Measurements from ENCODE around the gene ZNF334.

The ZNF334 gene

DNA sequence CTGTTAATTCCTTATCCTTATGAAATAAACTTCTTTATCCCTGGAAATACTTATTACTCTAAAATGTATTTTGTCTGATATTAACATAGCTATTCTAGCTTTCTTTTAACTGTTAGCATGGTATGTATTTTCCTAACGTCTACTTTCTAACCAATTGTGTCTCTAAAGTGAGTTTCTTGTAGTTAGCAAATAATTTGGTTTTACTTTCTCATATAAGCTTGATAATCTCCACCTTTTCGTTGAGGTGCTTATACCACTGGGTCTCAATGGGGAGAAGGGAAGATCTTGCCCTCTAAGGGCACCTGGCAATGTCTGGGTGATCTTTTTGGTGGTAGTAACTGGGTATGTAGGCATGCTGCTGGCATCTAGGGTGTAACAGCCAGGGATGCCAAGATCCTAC lies 25.7 kb downstream of the ZNF334 start:
- DNase-seq (ENCODE audit: low read depth in 2 of 2), result no peak

GRCh38 chr20:46485431-46485830 lies 27.9 kb downstream of the ZNF334 start:
- DNase-seq (ENCODE audit: low read depth in 2 of 2), result no peak

- DNase-seq (ENCODE audit: low read depth in 2 of 2), result no peak
Observed at GRCh38 chr20:46484954-46485353, 28.4 kb downstream of the ZNF334 start.

DNA sequence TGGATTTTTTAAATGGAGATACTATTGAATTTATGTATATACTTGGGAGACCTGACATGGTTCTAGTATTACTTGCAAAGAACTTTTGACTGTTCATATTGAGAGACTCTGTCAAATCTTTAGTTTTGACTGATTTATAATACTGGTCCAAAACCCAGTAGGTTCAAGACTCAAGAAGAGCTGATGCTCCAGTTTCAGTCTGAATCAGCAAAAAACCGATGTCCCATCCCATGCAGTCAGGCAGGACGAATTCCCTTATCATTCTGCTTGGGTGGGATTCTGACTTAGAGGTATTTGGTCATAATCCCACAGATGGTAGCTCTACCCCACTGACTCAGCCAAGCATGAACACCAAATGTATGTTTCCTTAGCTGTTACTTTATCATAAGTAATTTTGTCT lies 29.5 kb downstream of the ZNF334 start:
- DNase-seq (ENCODE audit: low read depth in 2 of 2), result no peak

GRCh38 chr20:46482864-46483263 lies 30.5 kb downstream of the ZNF334 start:
- DNase-seq (ENCODE audit: low read depth in 2 of 2), result no peak

DNA sequence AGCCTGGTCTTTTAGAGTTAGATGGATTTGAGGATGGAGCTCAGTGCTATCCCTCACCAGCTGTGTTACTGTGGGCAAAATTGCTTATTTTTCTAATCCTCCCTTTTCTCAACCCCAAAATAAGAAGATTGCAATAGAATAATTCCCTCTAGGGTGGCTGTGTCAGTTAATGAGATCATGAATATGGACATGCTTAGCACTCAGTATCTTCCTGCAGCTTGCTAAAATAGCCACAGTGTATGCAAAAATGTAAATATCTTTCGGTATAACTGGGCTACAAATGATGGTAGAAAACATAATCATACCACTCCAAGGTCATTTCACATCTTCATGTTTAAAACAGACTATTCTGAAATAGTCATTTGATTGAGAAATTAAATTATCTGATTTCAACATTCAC lies 35.7 kb downstream of the ZNF334 start:
- DNase-seq (ENCODE audit: low read depth in 2 of 2), result no peak

DNA sequence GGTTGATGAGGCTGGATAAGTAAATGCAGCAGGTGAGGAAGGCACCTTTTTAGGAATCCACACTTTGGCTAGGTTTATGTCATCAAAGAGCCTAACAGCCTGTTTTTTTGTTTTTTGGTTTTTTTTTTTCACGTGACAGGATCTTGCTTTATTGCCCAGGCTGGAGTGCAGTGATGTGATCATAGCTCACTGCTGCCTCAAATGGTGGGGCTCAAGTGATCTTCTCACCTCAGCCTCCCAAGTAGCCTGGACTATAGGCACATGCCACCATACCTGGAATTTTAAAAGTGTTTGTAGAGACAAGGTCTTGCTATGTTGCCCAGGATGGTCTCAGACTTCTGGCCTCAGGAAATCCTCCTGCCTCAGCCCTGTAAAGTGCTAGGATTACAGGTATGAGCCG lies 36.1 kb downstream of the ZNF334 start:
- DNase-seq (ENCODE audit: low read depth in 2 of 2), result no peak

DNA sequence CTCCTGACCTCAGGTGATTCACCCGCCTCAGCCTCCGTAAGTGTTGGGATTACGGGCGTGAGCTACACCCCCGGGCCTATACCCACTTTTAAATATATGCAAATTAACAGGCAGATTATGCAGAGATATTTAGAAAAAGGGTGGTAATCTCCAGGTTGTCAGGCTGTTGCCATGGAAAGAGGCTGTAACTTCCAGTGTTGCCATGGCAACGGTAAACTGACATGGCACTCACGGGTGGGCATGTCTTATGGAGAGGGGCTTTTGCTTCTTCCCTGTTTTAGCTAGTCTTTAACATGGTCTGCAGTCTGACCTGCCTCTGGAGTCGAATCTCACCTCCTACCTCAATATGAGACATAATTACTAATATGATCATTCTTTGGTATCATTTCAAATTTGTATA lies 44.9 kb downstream of the ZNF334 start:
- DNase-seq (ENCODE audit: low read depth in 2 of 2), result no peak

DNA sequence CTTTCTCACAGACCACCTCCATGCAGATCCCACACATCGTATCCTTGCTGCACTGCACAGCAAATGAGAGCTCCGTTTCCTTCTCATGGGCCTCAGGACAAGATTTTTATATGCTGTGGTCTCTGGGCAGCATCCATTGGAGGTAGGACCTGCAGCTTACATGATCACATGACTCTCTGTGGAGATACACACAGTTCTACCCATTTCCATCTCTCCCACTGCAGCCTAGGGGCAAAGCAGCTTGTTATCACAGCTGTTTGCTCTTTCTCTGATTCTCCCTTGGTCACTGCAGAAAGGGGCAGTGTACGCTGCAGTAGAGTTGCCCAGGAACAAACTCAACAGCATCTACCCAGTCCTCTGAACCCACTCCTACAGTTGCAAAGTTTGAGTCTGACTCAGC lies 48.9 kb downstream of the ZNF334 start:
- DNase-seq (ENCODE audit: low read depth in 2 of 2), result no peak

DNA sequence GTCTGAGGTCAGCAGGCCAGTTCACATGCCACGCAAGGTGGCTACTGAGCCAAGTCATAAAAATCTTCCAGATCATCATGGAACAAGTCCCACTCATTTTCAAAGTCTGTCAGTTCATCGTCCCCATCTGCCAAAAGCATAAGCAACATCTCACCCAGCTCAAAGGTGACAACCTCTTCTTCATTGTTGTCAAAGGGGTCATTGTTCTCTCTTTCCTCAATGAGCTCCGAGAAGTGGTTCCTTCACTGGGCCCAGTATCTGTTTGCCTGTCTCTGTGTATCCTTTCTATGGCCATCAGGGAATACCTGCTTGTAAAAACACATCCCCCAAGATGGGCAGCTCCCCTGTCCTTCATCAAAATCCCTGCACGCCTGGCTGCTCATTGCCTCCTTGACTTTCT lies 49.5 kb downstream of the ZNF334 start:
- DNase-seq (ENCODE audit: low read depth in 2 of 2), result no peak

- no peak for DNase-seq (ENCODE audit: low read depth in 2 of 2)
Observed at GRCh38 chr20:46461808-46462207, 51.6 kb downstream of the ZNF334 start.

DNA sequence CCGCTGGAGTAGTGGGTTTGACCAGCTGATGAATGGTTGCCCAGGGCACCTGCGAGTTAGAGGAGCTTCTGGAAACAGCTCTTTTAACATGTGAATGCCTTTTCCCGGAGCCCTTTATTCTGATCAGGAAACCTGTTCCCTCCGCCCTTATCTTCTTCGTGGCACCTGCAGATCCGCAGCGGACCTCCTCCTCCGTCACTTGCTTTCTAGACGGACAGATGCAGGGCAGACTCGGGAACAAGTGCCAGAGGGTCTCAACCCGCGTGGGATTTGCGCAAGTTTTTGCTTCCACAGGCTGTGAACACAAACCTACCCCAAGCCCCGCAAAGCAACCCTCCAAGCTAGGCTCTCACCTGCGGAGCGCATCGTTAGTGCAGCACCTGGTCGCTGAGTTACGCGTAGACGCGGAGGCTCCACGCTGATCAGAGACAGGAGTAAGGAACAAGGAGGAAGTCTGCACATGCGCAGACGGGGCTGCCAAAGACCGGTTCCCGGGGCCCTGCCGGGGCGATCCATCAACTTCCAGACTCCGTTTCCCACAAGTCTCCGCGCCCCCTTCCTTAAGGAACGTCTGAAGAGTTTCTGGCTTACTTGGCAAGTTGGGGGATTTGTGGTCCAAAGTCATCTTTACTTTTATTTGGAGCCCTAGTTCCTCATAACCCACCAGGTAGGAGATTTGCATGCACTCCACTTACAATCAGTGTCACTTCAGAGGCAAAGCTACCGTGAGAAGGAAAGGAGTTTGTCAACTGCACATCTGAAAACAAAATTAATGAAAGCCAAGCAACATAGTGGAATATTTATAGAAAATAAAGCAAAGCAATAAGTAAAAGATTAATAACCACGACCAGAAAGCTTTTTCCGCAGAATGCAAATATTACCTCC lies 54.3 kb downstream of the ZNF334 start:
- no peak for DNase-seq (ENCODE audit: low read depth in 2 of 2)

DNA sequence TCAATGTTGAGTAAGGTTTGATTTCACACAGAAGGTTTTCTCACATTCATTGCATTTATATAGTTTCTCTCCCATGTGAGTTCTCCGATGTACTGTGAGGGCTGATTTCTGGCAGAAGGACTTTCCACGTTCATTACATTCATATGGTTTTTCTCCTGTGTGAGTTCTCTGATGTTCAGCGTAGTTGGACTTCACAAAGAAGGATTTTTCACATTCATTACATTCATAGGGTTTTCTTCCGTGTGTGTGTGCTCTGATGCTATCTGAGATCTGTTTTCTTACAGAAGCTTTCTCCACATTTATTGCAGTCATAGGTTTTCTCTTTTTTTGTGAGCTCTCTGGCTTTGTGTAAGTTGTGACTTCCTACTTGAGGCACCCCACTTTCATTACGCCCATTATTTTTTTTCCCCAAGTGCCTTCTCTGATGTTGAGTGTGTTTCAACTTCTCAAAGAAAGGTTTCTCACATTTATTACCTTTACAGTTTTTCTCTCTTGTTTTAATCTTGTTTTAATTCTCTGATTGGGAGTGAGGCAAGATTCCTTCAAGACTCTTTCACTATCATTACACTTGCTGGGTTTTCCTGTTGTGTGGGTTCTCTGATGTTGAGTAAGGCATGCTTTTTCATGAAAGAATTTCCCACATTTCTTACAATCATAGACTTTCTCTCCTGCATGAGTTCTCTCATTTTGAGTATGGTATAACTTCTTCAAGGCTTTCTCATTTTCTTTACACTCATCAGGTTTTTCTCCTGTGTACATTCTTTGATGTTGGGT lies 56.9 kb downstream of the ZNF334 start:
- no peak for DNase-seq (ENCODE audit: low read depth in 2 of 2)

- DNase-seq (ENCODE audit: low read depth in 2 of 2), result no peak
Observed at GRCh38 chr20:46455729-46456128, 57.6 kb downstream of the ZNF334 start.
